Tibial artery (tissue), 4 donors: Measurements from ENCODE around the gene CCDC148.

Experiments used
- DNase-seq, 2 donors: peaks; one replicate each; pipeline ENCODE4 v3.0.0-alpha.2; 2019
- H3K27ac ChIP-seq, 2 donors: fragments of 200-600 bp; sonication (generic) in 1 of 2; 1 replicate in 1 of 2; 2 replicates in 1 of 2; pipeline ENCODE4 v1.5.1; 2018 to 2019; ENCODE audit warnings: mild to moderate bottlenecking in 1 of 2
- H3K27me3 ChIP-seq, 2 donors: fragments of 200-600 bp; sonication (generic) in 1 of 2; one replicate each; pipeline versions ENCODE4 v1.5.1 to v1.6.0; 2016 to 2019
- H3K36me3 ChIP-seq, 3 donors: fragments of 200-600 bp; sonication (generic) in 2 of 3; one replicate each; pipeline ENCODE4 v1.5.1; 2016 to 2019; ENCODE audit warnings: mild to moderate bottlenecking in 2 of 3
- H3K4me1 ChIP-seq, 4 donors: fragments of 200-600 bp; sonication (generic) in 2 of 4; 1 replicate in 3 of 4; 2 replicates in 1 of 4; pipeline ENCODE4 v1.5.1; 2016 to 2019
- H3K4me3 ChIP-seq, 2 donors: fragments of 200-600 bp; sonication (generic) in 1 of 2; 1 replicate in 1 of 2; 2 replicates in 1 of 2; pipeline ENCODE4 v1.5.1; 2018 to 2019; ENCODE audit warnings: mild to moderate bottlenecking in 2 of 2
- H3K9me3 ChIP-seq, 3 donors: fragments of 200-600 bp; sonication (generic) in 1 of 3; one replicate each; pipeline ENCODE4 v1.5.1; 2016 to 2019
- intact Hi-C: fragments of 100-400 bp; cut with DNase I; formaldehyde crosslinking; loops from one replicate; pipeline ENCODE4 v1.15.0; 2023; ENCODE audit warnings: low total_unique reads
- TF ChIP-seq, protein P1 (sequence below), 2 experiments: fragments of 200-600 bp in 1 of 2; fragments of 450-650 bp in 1 of 2; IDR thresholded peaks; one replicate each; pipeline ENCODE4 v1.5.1; 2017 to 2019; ENCODE audit warnings: antibody characterized with exemption in 2 of 2, mild to moderate bottlenecking in 1 of 2, moderate library complexity in 1 of 2

CCDC148 gene

GRCh38 chr2:158134655-158135054 is 321.9 kb downstream of the CCDC148 start:
- no peak for DNase-seq
- H3K36me3 ChIP-seq: no peaks in the 10 kb centered on the region
- no peak overlapping the region for H3K27ac ChIP-seq
- H3K27me3 ChIP-seq: no peaks in the 10 kb centered on the region
- no peaks in the 10 kb centered on the region for H3K9me3 ChIP-seq
- intact Hi-C loops: no loop called here
- H3K4me1 ChIP-seq: no peaks in the 10 kb centered on the region
- no peak overlapping the region for H3K4me3 ChIP-seq
- TF ChIP-seq, protein P1, sequence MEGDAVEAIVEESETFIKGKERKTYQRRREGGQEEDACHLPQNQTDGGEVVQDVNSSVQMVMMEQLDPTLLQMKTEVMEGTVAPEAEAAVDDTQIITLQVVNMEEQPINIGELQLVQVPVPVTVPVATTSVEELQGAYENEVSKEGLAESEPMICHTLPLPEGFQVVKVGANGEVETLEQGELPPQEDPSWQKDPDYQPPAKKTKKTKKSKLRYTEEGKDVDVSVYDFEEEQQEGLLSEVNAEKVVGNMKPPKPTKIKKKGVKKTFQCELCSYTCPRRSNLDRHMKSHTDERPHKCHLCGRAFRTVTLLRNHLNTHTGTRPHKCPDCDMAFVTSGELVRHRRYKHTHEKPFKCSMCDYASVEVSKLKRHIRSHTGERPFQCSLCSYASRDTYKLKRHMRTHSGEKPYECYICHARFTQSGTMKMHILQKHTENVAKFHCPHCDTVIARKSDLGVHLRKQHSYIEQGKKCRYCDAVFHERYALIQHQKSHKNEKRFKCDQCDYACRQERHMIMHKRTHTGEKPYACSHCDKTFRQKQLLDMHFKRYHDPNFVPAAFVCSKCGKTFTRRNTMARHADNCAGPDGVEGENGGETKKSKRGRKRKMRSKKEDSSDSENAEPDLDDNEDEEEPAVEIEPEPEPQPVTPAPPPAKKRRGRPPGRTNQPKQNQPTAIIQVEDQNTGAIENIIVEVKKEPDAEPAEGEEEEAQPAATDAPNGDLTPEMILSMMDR (IDR thresholded peaks at IDR 0.05): no peak

DNA sequence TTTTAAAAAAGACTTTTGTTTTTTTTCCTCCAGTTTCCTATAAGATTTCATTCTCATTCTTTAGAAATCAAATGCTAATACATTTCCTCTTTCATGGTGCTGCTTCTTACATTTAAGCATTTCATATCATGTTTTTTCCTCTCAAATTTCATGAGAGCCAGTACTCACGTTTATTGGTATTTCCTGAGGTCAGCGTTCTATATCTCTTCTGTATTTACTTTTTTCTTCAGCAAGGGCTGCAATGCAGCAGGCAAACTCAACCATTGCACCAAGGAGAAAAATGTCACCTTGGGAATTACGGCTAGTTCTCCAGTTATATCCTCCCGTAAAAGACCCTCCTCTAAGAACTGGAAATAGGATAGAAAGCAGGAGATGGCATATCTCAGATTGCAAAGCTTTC is 322.5 kb downstream of the CCDC148 start:
- Histone ChIP-seq H3K36me3 (no peaks in the 10 kb centered on the region), H3K4me1 (no peaks in the 10 kb centered on the region), H3K9me3 (no peaks in the 10 kb centered on the region), H3K27ac (no peak overlapping the region), H3K27me3 (no peaks in the 10 kb centered on the region), H3K4me3 (no peak overlapping the region)
- intact Hi-C loops: no loop called here
- TF ChIP-seq, protein P1 (IDR thresholded peaks at IDR 0.05): no peak
- DNase-seq: no peak

DNA sequence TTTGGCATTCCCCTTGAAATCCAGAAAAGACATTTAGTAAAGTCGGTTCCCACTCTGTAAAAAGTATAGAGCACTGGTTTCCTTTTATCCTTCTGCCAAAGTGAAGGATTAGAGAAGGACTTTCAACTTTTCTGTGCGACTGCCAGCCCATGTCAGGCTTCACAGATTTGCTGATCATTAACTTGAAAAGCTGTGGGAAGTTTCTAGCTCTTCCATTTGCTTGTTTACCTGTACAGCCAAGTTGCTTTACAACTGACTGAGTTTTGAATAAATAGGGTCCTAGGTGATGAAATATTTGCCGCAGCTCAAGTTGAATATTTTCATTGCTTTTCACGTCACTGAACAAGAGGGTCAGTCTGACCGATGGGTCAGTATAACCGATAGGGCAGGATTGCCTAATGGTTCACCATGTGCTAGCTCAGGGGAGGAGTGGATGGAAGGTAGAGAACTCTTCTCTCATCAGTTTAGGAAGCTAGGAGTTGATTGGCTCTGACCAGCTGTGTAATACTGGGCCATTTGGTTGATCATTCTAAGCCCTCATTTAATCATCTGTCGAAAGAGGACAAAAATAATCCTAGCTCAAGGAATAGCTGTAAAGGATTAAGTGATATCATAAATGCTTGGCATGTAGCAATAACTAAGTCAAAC is 324.5 kb downstream of the CCDC148 start:
- Histone ChIP-seq H3K27me3 (no peaks in the 10 kb centered on the region), H3K36me3 (no peaks in the 10 kb centered on the region), H3K27ac (no peak overlapping the region), H3K9me3 (no peaks in the 10 kb centered on the region), H3K4me1 (no peaks in the 10 kb centered on the region), H3K4me3 (no peak overlapping the region)
- intact Hi-C loops: no loop called here
- no peak for DNase-seq
- TF ChIP-seq, protein P1 (IDR thresholded peaks at IDR 0.05): no peak

- H3K36me3 ChIP-seq: no peaks in the 10 kb centered on the region
- no peak overlapping the region for H3K4me3 ChIP-seq
- no peaks in the 10 kb centered on the region for H3K9me3 ChIP-seq
- H3K27me3 ChIP-seq: no peaks in the 10 kb centered on the region
- no peak for DNase-seq
- TF ChIP-seq, protein P1 (IDR thresholded peaks at IDR 0.05): no peak
- intact Hi-C loops: no loop called here
- H3K4me1 ChIP-seq: no peaks in the 10 kb centered on the region
- H3K27ac ChIP-seq: no peak overlapping the region
Observed at GRCh38 chr2:158131483-158131912, 325.1 kb downstream of the CCDC148 start.

GRCh38 chr2:158130832-158131473 is 325.6 kb downstream of the CCDC148 start:
- Histone ChIP-seq H3K27me3 (no peaks in the 10 kb centered on the region), H3K36me3 (no peaks in the 10 kb centered on the region), H3K9me3 (no peaks in the 10 kb centered on the region), H3K27ac (no peak overlapping the region), H3K4me1 (no peaks in the 10 kb centered on the region), H3K4me3 (no peak overlapping the region)
- TF ChIP-seq, protein P1 (IDR thresholded peaks at IDR 0.05): no peak
- no peak for DNase-seq
- intact Hi-C loops: no loop called here
